ENCODE data around the gene FRMD1.
A peak's percentile ranks its signal among the peaks of the same experiment; 100 is the strongest.

Gene FRMD1

DNA sequence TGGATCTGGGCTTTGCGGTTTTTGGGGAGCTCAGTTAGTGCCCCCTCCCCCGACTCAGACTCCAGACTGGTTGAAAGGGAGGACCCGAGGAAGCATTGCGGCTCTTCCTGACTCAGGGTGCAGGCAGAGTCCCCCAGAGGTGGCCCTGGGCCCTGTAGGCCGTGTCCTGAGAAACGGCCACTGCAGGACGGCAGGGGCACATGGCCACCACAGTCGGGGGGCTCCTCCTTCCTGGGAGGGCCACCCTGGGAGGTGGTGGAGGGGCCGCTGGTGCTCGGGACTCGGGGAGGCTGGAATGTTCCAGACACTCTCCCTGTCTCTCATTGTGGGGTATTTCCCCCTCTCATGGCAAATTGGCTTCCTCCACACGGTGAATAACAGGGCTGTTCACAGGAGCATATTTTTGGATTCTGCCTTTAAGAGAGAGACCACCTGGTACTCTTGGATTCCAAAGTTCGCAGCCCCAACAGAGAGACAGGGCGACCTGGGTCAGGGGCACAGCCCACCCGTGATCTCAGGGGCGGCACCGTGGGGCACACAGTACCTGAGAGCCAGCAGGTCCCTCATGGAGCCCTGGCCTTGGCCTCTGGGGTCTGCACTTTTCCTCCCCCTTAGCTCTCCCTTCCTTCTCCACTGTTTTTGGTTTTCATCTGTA, 35.7 kb downstream of the FRMD1 start:
- no peak for DNase-seq (ENCODE audit: low spot score)

DNA sequence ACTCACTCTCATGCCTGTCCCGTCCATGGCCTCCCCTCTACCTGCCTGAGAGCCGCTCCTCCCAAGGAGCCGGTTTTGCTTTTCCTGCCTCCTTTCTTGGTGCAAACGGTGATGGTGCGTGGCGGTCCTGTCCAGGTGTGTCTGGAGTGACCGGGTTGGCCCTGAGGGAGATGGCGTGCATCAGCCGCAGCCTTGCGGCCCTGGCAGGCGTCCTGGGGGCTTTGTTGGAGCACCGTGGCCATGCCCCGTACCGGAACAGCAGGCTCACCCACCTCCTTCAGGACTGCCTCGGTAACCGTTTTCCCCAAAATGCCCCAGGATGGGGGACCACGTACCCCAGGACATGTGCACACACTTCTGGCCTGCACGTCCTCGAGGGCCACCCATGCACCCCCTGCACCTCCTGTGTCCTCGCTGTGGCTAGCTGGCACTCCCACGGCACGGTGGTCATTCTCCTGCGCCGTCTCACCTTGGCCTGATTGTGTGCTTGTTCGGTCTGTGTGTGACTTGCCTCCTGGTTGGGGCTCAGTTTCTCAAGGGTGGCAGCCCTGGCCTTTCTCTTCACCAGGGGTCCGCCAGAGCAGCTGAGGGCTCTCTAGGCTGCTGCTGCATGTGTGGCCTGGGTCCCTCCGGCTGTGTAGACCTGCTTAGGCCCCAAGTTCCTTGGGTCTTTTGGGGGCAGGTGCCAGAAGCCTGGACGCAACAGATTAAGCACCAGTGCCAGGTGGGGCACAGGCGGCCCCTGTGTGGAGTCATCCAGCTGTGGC, 36.4 kb downstream of the FRMD1 start:
- no peak for DNase-seq (ENCODE audit: low spot score)

DNA sequence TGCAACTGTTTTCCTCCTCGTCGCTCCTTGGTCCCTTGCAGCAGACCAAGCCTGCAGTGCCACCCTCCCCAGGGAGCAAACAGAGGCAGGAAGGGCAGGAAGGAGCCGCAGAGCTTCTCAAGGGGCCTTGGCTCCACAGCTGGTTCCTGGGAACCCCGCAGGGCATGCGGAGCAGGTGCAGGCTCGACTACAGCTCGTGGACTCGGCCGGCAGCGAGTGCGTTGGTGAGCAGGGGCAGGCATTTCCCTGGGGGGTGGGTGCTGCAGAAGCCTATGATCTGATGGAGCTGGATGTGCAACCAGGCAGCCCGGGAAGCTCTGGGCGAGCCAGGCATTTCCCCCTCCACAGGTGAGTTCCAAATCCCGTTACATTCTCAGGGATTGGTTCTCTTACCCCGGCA, 37.1 kb downstream of the FRMD1 start:
- no peak for DNase-seq (ENCODE audit: low spot score)

DNA sequence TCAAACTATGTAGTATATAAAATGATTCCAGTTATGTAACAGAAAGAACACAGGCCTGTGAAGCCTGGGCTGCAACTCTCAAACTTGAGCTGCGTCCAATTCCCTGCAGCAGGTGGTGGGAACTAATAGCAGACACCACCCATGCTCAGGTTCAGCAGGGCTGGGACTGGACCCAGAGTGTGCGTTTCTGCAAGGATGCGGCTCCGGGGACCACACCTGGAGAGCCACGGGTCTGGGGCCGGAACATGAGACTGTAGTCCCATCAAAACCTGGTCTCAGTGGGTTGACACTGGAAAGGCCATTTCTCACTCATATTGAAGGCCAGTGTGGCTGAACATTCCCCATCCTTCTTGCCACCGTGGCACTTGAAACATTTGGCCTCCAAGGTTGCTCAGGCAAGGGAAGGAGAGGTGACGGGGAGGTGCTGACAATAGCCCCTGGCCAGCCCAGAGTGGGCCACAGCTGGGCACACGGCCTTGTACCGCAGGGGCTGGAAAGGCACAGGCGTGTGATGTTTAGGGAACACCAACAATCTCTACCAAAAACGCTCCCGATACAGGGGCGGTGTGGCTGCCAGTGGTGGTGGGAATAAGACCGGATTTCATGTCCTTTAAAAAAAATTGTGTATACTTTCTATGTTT, 38.0 kb downstream of the FRMD1 start:
- no peak for DNase-seq (ENCODE audit: low spot score)

DNA sequence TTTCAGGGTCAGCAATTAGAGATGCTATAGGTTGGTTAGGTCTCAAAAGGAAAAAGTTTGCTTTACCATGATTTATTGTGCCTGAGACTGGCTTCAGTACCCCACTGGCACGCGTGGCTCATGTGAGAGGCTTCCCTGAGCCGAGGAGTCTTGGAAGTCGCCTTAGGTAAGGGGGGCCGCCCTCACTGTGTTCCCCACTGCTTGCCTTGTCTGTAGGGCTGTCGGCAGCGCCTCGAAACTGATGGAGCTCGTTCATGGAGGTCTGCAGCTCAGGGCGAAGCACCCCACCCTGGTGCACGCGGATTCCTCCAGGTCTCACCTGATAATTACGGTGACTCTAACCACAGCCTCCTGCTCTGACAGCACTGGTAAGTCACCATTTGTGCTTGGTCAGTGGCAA, 39.2 kb downstream of the FRMD1 start:
- DNase-seq (ENCODE audit: low spot score): no peak

DNA sequence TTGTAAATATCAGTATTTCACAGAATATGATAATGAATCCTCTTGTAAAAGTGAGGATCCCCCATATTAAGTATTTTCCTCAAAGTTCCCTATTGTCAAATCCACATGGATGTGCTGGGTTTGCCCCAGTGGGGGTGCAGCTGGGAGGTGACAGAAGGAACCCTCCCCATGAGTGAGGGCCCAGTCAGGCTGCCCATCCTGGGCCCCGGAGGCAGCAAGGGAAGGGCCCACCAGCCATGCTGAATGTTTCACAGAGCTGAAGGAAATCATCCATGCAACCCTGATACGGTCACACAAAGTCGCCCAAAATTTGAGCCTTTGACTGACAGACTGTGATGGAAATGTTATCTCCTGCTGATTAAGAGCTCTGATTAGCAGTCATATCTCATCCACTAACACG, 39.7 kb downstream of the FRMD1 start:
- no peak for DNase-seq (ENCODE audit: low spot score)

DNA sequence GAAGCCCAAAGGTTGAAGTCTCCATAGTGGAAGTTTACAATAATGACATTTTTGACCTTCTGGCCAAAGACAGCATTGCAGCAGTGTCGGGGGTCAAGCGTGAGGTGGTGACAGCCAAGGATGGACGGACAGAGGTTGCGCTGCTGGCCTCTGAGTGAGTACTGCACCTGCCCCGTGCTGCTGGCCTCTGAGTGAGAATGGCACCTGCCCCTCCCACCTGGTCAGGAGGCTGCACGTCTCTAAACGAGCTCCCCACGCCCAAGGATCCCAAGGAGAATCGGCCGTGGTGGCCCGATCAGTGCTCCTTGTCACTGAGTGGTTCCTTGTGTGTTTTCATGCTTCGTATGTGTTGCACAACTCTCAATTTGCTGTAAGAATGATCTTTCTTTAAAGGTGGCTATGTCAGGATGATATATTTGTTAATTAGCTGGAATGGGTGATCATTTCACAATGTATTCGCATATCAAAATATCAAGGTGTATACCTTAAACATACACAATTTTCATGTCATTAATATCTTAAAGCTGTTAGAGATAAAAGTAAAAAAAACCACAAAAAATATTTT, 40.4 kb downstream of the FRMD1 start:
- no peak for DNase-seq (ENCODE audit: low spot score)

DNA sequence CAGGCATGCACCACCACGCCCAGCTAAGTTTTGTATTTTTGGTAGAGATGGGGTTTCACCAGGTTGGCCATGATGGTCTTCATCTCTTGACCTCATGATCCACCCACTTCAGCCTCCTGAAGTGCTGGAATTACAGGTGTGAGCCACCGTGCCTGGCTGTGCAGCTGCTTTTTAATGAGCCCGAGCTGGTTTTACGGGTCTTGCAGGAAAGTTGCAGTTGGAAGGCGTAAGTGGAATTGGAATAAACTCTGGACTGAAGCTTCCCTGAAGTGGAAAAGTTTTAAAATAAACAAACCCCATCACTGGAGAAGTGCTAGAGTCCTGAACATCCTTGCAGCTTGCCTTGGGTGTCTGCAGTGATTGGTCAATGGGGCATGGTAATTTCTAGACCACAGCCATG, 41.2 kb downstream of the FRMD1 start:
- no peak for DNase-seq (ENCODE audit: low spot score)

DNA sequence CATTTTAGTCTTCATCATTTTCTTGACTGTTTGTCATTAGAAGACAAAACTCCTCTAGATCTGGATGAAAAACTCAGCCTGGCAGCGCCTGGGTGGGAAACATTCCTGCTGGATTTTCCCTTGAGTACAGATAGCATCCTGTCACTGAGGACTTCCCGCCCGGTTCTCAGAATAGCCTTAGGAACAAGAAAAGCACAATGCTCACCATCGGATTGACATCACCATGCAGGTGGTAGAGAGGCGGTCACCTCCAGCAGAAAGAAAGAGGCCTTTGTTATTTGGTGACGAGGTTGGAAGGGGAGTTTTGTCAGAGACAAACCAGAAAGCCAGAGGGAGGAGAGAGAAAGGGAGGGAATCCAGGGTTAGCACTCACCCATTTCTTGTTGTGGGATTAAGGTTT, 41.8 kb downstream of the FRMD1 start:
- no peak for DNase-seq (ENCODE audit: low spot score)

DNA sequence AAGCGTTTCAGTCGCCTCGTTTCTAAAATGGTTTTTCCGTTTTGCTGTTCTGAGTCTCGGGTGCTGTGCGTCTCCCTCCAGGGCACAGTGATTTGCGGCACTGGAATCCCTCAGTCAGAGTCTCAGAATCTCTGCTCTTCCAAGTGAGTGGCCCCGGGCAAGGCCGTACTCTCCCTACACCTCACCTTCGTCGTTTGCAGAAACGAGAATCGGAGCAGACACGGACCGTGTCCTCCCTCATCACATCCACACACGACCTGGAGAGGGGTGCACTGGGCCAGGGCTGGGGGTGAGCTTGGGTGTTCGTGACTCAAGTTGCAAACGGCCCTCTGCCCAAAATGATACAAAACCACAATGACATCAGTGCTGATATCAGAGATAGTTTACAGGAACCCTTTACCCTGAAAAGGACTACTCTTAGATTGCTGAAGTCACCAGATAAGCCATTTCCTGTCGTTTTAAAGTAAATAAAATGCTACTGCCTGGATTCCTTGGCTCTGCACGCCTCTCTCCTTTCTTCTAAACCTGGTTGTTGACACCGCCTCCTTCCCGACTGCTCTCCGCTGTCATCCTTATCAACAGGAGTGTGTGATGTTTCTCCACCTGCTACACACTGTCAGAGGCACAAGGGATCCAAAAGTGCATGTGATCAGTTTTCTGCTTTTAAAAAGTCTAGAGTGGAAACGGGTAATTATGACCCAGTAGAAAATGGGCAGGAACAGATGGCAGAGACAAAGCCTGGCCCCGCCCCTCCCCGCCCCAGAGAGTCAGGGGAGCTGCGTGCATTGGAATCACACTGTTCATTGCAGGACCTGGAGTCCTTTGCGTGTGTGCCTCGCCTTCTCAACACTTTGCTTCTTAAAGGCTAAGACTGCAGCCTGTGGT, 43.1 kb downstream of the FRMD1 start:
- no peak for DNase-seq (ENCODE audit: low spot score)

DNA sequence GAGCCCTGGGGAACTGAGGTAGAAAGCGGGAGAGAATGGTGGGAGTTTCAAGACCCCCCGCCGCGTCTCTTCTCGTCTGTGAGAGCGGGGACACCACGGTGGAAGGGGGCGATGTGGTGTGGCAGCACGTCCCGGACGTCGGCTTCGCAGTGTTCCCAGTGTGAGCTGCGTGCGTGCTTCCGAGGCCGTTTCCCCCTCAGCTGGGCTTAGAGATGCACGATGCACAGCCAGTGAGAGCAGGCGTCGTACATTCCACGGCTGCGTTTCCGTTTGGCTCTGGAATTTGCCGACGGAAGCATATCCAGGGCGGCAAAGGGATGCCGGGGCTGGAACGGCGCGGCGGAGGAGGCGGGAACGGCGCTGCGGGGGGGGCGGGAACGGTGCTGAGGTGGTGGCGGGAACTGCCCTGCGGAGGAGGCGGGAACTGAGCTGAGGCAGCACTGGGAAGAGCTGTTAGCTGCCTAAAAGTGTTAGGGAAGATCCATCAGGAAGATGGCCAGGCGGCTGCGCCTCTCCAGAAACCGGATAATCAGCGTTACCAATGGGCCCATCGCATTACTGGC, 43.8 kb downstream of the FRMD1 start:
- DNase-seq (ENCODE audit: low spot score): peak; percentile 84

DNA sequence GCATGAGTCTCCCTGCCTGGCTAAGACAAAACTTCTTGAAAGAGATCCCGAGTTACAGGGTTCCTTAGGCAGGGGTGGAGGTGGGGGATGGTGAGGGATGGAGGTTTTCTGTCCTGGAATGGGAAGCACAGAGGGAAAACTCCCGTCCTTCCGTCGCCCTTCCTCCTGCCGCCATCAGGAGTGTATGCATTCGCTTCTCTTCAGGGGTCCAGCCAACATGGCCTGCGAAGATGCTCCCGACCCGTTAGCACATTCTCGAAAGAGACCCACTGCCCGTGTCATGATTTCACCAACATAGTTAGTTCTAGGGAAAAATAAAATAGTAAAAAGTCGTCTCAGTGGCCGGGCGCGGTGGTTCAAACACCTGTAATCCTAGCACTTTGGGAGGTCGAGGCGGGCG, 44.5 kb downstream of the FRMD1 start:
- DNase-seq (ENCODE audit: low spot score): no peak

DNA sequence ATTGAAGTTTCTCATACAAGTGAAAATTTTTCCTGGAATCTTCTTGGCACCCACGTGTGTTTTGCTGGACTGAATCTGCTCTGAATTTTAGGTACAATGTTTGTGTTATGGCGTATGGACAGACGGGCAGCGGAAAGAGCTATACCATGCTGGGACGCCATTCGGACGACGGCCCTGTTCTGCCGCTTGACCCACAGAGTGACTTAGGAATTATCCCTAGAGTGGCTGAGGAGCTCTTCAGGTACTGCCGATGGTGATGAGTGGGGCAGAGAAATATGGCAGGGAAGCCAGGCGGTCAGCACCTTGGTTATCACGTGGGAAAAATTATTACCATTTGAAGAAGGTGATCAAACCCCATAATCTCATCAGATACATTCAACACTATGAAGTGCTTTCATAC, 45.2 kb downstream of the FRMD1 start:
- DNase-seq (ENCODE audit: low spot score): no peak

DNA sequence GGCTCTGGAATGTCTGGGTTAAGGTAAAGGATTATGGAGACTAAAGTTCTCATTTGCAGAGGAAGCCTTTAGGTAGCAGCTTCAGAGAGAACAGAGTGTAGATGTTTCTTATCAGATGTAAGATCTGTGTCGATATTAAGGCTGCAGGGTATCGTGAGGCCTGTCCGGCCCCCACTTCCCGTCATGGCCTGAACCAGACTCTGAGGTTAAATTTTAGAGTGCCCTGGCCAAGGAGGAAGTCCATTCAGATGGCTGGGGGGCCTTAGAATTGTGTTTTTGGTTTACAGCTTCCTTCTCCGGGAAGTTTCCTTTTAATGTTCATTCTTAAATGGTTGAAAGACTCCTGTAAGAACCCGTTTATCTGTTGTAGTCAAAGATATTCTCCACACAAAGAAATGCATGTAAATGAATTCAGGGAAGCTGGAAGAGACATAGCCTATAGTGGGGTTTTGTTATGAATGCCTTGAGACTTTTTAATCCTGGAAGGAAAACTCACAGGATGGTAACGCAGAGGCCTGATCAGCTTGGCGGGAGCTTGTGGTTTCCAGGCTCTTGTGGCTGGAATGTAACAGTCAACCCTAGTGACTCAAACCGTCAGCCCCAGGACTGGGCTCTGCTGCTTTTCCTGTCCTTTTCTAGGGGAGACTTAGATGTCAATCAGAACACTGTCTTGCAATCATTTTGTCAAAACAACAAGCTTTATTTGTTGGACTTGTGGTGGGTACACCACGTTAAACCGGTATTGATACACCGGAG, 46.8 kb downstream of the FRMD1 start:
- DNase-seq (ENCODE audit: low spot score): peak; percentile 87

DNA sequence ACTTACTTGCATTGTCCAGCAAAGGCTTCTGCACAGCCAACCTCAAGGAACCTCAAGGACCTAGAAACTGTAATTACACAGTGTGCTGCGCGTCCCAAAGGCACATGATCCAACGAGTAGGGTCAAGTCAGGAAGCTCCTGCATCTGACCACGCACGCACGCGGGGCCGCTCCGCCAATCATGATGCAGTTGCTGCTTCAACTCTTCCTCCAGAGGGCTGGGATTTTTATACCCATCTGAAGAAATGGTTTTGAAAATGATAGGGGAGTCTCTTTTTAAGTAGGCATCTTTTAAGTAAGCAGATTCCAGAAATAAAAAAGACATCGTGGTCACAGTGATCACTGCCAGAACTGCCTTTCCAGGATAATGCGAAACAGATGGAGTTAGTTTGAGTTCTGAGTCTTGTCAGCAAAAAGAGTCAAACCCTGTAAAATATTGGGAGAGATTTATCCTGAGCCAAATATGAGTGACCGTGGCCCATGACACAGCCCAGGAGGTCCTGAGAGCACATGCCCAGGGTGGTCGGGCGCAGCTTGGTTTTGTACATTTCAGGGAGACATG, 47.5 kb downstream of the FRMD1 start:
- DNase-seq (ENCODE audit: low spot score): peak; percentile 54

DNA sequence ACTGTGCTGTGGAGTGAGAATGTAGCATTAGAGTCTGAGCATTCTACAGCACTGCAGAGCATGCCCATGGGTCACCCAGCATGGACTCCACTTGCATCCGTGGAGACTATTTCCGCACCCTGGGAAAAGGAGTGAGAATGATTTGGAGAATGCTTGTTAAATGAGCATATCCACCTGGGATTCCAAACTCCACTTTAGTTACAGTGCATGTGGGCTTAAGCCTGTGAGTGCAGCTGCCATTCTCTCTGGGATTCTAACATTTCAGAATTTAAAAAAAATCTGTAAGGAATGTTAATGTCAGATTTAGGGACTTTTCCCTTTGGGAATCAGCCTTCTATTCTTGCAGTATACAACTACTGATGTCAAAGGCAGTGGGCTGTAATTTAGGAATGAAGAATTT, 48.1 kb downstream of the FRMD1 start:
- DNase-seq (ENCODE audit: low spot score): no peak

DNA sequence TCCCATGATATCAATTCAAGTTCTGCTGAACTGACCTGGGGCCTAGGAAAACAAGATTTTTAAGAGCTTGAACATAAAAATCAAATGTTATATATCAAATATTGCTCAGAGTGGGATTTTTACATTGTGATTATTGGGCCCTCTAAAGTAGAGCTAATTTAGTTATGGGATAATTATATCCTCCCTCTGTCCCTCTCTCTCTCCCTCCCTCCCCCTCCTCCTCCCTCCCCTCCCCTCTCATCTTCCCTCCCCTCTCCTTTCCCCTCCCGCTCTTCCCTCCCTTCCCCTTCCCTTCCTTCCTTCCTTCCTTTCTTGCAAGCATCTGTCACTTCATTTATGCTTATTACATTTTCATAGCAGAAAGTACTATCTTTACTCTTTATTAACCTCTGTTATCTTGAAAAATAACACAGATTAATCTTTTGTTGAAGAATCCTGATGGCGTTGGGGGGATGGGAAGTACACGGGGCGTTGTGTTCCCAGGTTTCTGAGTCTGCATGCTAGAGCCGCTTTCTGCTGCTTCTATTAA, 48.7 kb downstream of the FRMD1 start:
- DNase-seq (ENCODE audit: low spot score): no peak

DNA sequence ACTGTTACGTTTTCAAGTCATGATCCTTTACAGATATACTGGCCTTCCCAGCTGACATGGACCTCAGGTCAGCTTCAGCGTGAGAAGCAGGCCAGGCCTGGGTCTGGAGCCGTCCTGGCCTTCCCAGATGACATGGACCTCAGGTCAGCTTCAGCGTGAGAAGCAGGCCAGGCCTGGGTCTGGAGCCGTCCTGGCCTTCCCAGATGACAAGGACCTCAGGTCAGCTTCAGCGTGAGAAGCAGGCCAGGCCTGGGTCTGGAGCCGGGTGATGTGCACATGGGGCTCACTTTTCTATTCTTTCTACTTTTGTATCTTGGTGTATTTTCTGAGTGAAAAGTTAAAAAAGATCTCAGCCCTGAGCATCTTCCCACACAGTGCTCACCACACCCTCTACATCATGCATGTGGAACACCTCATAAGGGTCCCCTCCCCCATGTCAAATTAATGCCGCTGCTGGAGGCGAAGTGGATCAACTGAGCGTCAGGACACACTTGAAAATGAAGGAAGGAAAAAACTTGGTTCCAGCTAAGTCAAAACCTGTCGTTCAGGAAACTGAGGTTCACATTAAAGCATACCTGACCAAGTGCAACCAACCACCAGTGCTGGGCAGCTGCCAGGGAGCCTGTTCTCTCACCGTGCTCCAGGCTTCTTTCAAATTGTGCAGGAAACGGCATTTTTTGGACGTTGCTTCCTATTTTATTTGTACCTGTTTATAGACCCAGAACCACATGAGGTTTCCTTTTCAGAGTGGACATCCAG, 49.4 kb downstream of the FRMD1 start:
- no peak for DNase-seq (ENCODE audit: low spot score)

DNA sequence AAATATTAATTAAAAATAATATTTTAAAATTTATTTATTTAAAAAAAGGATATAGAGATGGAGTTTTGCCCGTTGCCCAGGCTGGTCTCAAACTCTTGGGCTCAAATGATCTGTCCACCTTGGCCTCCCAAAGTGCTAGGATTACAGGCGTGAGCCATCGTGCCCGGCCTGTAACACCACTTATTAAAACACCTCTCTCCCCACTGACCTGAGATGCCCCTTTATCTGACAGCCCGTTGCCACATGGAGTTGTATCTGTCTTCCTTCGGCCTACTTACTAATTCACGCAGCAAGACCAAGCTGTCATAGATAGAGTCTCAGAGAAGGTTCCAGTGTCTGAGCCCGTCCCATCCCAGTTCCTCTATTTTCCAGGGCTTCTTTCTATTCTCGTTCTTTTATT, 50.8 kb downstream of the FRMD1 start:
- no peak for DNase-seq (ENCODE audit: low spot score)

DNA sequence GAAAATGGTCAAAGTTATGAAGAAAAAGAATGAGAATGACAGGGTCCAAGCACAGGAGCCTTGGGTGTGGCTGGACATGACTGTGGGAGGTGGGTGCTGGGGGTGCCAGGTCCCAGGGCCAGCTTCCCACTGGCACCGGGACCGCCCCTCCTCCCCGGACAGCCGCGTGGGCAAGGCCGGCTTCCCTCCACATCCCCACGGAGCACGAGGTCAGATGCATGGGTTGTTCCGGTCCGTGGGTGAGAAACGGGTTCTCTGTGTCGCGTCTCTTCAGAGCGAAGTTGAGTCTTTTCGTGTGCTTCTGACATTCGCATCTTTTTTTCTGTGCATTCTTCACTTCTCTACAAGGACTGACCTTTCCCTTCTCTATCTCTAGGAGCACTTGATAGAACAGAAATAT, 51.5 kb downstream of the FRMD1 start:
- DNase-seq (ENCODE audit: low spot score): no peak

Measured in AG08396 (cell line).